HG02870 (cell line): ENCODE data around the gene GRB7.
A peak's percentile ranks its signal among the peaks of the same experiment; 100 is the strongest.
"Not testable (repeated sequence)": the region's sequence is repeated elsewhere in the genome, so short reads cannot be mapped to it uniquely, and the experiment has no call there.

ENCODE experiments used
- ATAC-seq: cut with Tn5 transposase; IDR thresholded peaks from one replicate; pipeline ENCODE4 v1.9.1; 2021; ENCODE audit warnings: mild to moderate bottlenecking, moderate library complexity; ENCODE audit not compliant: unreplicated experiment

Gene GRB7

DNA sequence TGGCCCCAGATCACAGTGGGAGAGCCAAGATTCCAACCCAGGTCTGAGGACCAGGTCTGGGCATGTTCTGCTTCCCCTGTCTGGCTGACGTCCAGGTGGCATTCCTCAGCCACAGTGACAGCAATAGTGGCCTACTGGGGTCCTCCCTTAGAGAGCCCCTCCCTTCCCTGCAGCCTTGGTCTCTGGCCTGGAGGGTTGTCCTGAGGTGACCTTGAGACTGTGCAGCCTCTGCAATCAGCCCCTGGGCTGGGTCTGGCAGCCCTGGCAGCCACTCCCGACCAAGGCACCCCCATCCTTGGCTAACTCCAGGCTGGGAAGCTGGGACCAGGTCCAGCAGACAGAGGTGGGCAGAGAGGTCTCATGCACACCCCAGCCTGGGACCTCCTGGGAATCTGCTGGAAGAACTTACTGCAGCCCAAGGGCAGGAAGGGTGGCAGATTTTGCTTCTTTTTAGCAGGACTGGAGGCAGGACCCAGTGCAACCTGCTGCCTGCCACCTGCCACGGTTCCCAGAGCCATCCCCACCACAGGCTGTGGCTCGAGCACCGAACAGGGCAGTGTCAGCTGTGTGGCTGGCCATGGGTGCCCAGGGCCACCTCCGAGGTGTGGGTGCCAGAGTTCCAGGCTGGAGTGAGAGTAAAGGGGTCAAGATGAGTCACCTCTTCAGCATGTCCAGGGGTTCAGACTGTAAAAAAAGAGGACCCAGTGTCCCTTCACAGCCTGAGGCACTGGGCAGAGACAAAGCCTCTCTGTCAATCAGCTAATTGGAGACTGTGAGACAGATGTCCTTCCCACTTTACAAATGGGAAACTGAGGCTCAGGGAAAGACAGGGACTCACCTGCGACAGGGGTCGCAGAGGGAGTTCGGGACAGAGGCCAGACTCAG is 12.6 kb downstream of the GRB7 start:
- ATAC-seq = no peak

DNA sequence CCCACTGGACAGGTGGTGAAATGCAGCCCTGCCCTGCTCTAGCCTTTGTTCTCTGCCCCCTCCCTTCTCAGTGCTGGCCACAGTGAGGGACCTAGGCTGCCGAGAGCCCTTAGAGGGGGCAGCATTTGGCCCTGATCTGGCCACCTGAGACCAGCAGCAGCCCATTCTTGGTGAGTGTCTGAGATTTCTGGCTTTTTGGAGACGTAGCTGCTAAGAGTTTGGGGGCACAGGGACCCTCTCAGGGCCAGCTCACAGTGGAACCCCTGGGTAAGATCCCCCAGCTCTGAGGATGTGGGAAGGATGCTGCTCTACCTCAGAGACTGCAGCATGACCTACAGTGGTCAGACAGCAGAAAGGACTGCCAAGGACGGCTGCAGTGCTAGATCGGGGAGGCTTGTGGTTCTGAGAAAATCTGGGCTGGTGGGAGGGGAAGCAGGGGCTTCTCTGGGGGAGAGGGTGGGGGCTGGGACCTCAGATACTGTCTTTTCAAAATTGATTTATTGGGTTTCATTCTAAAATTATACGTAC is 13.3 kb downstream of the GRB7 start:
- ATAC-seq = no peak

DNA sequence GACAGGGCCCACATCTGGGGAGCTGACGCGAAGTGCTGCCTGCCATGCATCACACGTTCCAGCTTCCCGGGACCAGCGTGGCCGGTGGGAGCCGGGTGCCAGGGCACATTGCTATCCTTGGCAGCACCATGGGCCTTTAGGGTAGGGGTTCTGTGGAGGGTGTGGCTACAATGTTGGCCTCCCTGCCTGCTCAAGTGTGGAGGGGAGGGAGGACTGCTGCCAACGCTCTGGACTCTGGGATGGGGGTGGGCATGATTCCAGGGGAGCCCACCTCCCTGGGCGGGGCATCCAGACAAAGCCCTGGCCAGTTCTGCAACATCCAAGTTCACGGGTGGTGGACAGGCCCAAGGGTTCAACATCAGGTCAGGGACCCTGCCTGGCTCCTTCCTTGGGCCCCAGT is 13.9 kb downstream of the GRB7 start:
- no peak for ATAC-seq

DNA sequence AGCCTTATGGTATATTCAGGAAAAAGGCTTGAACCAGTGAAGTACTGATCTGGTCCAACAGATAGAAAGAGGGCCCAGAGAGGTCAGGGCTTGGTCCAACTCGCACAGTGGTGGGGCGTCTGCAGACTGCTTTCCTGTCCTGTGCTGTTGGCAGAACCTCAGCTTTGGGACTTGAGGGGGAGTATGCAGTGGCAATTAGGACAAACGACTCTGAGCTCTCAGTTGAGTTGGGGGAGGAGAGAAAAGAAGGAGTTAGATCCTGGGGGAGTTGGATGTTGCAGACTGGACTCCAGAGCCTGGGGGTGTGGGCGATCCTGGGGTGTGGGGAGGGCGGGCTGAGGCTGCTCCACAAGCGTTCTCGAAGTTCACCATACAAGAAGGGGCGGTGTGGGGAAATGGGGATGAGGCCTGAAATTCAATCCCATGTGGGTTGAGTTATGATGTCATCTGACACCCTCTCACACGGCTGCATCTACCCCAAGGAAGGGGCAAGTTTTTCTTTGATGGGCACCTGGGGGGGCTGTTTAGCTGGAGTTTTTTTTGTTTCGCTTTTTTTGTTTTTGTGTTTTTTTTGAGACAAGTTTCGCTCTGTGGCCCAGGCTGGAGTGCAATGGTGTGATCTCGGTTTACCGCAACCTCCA is 14.6 kb downstream of the GRB7 start:
- ATAC-seq = no peak

DNA sequence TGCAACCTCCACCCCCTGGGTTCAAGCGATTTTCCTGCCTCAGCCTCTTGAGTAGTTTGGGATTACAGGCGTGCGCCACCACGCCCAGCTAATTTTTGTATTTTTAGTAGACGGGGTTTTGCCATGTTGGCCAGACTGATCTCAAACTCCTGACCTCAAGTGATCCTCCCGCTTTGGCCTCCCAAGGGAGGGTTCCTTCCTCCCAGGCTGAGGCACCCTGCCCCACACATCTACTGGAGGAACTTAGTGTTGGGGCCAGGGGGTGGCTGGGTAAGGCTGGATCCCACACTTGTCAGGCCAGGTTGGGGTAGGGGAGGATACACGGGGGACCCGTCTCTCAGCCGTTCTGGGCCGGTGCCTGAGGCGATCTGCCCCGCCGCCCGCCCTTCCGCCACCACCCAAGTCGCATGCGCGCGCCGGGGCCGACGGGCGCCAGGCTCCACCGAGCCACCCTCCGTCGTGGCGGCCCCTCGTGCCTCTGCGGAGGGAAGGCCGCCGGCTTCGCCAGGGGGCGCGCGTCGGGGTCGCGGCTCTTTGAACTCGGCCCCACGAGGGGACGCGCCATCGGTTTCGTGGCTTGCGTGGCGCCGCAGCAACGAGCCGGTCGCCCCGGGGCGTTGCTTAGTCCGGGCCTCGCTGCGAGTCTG is 15.9 kb downstream of the GRB7 start:
- peak; percentile 7 for ATAC-seq

DNA sequence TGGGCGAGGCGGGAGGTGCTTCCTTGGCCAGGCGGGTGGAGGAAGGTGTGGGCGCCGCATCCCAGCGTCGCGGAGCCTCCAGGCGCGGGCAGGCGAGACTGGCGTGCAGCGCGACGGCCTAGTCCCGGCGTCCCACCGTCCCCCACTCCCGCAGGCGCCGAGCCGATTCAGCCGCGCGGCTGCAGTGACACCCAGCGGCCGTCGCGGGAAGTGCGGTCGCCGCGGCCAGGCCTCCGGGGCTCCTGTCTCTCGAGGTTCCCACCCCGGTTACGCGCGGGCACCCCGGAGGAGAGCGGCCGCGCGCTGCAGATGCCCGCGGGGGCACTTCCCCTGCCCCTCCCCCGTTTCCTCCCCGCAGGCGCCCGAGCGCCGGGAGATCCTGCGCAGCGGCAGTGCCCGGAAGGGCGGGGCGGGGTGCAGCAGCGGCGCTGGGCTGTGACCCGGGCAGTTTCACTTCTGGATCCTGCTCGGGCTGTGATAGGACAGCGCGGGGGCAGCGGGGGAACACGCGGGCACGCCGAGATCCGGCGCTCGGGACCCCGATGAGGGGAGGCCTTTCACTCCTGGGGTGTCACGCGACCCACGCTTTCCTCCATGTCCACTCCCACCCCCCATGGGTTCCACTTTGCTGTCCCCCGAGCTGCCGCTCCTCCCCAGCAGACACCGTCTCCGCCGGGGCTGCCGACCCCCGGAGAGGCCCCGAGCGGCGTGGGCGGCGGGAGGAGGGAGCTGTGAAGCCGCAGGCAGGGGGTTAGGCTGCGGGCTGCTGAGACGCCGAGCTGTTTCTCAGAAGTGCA is 16.6 kb downstream of the GRB7 start:
- ATAC-seq = peak; percentile 49

DNA sequence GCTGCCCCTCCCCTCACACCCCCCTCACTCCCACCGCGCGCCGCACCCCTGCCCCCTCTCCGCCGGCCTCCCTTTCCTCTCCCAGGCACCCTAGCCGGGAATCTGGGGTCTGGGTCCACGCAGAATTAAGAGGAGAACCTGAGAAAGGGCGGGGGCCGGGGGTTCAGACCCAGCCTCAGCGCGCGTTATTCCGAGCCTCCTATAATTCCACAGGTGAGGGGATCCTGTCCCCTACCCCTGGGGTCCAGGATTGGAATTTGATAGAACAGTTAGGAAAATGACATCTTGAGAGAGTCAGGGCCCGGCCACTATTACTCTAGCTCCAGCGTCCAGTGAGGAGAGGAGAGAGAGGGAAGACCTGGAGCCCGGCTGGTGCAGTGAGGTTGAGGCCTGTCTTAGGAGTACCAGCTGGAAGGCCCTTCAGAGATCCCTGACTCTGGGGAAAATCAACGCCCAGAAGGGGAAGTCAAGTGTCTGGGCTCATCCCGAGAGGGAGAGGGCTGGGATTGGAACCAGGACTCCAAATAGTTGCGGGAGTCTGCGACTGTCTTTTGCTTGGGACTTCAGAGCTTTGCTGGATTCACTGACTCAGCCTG is 17.3 kb downstream of the GRB7 start:
- ATAC-seq = no peak

DNA sequence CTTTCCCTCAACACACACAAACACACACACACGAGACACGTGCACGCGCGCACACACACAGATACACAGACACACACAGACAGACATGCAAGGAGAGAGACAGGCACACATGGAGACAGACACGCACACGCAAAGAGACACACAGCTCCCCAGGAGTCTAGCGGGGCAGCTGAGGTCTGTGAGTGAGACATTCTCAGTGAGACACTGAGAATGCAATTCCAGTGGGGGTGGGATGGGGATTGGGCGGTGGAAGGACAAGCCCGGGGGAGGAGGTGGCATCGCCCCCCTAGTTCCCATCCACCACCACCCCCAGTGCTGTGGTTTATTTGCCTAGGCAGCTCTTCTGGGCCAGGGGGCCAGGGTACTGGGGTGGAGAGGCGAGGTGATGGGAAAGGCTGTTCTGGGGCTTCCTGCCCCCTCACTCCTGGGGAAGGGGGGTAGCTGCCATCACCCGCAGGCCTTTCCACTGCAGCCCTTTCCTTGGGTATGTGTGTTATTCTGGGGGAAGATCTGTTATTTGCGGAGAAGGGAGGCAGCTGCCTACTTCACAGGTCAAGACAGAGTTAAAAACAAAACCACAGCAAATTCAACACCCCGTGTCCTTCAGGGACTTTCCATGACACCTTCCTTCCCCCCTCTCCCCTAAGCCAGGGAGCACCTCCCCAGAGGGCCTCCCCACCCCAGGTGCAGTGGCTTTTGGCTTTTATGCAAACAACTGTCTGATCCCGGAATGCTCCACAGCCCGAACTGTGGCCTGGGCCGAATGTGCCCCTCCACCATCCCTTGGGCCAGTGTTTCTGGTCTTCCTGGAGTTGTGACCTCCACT is 18.0 kb downstream of the GRB7 start:
- ATAC-seq = peak; percentile 25

DNA sequence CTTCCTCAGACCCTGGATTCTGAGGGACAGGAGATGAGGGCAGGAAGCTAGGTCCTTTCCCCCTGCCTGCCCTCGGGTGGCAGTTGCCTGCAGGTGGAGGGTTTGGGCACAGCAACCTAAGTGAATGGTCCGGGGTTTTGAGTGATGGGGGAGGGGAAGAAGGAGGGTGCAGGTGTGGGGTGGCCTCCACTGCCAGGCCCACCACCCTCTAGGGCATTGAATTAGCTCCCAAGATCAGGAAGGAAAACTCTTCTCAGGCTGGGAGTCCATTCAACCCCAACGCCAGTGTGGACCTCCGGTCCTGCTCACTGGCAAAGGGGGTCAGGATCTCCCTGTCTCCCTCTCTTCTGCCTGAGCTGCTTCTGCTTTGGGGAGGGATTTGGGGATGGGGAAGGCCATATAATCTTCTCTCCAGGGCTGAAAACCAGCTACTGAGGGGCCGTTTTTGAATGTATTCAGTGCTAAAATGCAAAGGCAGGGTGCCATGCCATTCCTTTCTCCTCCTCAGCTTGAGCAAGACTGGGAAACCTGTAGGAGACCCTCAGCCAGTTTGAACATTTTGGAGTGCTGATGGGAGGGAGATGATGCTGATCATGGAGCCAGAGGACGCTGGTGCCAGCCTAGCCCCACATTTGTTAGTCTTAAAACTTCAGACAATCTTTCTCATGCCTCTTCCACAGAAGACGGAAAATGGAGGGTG is 18.8 kb downstream of the GRB7 start:
- ATAC-seq = no peak

DNA sequence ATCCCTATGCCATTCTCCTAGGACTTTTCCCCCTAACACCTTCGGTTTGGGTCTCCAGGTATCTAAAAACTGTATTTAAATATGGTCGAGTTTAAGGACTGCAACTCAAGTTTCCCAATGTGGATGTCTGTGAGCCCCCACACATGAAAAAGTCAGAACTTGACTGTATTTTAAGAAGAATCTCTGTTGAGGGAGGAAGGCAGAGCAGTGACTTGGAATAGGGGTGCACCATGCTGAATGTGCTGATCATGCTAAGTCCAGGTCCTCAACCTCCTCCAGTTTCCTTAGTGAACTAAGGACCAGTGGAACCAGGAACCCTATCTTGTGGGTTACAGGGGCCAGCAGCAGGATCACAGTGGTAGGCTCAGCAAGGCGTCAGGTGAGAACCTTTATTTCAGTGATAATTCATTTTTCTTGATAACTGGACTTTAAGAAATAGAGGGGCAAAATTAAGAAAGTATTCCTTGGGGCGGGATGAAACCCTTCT is 19.5 kb downstream of the GRB7 start:
- ATAC-seq = no peak

DNA sequence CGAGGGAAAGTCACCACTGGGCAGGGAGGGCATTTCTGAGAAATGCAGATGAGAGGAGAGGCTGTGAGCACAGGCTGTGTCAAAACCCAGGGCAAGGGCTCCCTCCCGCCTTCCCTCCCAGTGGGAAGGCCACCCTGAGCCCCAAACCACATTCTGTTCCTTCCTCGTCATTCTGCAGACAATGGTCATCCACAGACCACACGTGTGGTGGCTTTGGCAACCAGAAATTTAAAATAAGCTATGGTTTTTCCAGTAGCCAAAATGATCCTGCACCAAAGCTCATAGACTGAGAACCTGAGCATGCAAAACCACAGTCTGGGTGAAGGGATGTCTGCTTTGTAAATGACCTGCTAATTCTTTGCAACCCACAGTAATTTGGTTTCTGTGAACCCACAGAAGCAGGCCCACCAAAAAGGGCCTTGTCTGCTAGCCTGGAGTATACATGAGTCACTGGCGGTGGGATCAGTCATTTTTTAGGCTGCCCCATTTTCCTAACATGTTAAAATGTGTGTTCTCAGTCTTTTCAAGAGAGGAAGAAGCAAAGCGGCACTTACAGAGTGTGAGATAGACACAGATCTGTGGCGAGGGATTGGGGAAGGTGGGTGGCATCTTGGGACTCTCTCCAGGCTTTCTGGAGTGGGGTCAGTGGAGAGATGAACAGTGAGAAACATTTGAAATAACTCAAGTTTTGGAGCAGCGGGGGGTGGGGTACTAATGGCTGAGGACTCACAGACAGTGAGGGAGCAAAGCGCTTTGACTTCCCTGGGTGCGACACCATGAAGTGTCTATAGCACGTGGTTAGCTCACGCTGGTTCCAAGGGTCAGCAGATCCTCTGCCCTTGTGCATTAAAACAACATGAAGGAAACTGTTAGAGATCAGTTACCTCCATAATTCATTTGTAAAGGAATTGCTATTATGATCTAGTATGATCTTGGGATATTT is 20.5 kb downstream of the GRB7 start:
- ATAC-seq = no peak

DNA sequence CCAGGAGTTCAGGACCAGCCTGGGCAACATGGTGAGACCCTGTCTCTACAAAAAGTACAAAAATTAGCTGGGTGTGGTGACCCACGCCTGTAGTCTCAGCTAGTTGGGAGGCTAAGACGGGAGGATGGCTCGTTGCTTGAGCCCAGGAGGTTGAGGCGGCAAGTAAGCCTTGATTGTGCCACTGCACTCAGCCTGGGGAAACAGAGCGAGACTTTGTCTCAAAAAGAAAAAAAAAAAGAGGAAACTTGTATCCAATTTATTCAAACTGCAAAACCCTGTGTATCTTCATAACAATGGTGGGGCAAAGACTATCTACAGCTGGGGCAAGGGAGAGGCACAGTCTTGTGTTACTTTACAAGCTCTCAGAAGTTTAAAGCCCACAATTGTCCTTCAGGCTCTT is 21.5 kb downstream of the GRB7 start:
- no peak for ATAC-seq

DNA sequence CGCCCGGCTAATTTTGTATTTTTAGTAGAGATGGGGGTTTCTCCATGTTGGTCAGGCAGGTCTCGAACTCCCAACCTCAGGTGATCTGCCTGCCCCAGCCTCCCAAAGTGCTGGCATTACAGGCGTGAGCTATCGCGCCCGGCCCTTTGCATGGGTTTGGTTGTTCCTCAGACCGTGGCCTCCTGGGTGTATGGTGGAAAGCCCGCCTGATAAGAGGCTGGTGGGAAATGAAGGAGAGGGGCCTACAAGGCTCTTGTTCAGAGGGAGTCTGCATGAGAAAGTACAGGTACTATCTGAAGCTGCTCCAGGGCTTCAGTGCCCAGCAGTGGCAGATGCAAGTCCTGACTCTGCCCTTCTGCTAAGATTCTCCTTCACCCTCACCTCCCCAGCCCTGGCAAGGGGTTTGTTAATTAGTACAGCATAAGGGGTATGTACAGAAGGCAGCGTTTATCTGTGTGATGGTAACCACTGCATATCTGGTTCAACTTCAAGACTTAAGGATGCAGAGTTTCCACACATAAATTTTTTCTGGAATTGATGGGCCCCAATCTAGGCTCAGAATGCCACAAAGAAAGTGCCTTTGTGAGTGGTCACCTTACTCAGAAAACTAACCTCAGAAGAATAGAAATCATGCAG is 24.2 kb downstream of the GRB7 start:
- ATAC-seq = no peak

DNA sequence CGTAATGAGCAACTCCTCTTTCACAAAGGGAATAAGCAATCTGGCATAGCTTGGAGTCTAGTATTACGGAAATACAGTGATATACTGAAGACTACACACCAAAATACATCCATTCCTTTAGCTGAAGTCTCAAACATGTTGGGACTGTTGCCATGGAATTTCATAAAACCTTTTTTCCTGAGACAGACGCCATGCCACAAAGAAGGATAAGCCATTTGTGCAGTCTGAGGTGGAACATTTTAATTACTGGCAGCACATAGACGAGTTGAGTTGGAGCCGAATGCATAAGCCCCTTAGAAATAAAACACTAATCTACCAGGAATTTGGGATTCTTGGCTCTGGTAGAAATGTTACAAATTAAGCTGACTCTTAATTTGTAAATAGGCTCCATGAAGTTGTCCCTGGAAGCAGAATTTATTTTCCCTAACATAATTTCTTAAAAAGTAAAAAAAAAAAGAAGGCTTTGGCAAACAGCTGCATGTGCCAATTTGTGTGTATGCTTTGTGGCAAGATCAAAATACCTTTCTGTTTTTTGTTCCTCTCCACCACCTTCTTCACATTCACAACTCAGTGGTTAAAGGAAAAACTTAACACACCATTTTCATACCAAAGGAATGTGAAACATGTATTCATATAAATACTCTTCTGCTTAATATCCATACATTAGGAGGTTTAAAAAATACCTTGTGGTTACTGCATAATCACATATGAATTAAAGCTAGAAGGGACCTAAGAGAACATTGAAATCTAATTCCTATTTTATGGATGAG is 25.5 kb downstream of the GRB7 start:
- ATAC-seq = no peak

DNA sequence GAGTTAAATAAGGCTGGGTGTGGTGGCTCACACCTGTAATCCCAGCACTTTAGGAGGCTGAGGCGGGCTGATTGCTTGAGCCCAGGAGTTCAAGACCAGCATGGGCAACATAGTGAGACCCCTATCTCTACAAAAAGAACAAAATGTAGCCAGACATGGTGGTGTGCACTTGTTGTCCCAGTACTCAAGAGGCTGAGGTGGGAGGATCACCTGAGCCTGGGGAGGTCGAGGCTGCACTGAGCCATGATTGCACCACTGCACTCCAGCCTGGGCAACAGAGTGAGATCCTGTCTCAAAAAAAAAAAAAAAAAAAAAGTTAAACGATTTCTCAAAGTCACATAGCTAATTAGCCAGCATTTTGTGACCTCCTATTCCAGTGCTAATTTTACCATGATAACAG is 26.4 kb downstream of the GRB7 start:
- not testable (repeated sequence) for ATAC-seq

DNA sequence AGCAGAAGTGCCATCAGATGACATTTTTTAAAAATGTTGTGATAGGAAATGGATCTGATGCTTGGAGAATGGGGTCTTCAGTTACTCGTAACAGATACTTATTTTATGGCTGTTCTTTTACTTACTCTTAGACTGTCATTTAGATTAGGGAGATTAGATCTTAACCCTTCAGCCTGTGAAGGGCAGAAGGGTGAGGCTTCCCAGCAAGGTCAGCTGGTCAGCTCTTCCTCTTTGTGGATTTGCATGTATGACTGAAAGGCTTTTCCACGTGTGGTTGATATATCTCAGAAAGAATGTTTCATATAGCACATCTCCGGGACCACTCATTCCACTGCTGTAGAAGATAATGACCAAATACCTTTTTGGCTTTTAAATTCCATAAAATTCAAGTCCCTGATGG is 27.4 kb downstream of the GRB7 start:
- no peak for ATAC-seq

DNA sequence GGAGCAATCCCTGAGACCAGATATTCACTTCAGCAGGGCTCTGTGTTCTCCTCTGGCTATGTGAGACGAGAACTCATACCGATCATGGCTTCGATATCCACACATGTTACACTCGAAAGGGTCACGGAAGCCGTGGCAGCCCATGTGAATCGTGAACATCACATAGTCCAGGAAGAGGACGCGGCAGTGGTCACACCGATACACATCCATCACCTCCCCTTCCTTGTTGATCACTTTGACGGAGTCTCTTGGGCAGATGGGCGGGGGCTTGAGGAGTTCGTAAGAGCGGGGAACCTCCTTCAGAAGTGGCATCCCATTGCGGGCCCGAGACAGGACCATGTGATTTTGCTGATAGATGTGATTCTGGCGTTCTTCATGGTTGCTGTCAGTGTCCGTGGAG is 28.0 kb downstream of the GRB7 start:
- no peak for ATAC-seq
